Urothelium cell line (cell line): ENCODE data around the gene TSPAN6.

ENCODE experiments used
- DNase-seq: peaks from one replicate; pipeline ENCODE4 v3.0.0; 2011; ENCODE audit warnings: low spot score, mixed read lengths
- FAIRE-seq: peaks from 2 replicates; lab custom pipeline; 2011; peaks lifted over from hg19 to GRCh38; lab: Jason Lieb, UNC

The TSPAN6 gene

GRCh38 chrX:100591256-100592051, 45.2 kb downstream of the TSPAN6 start:
- DNase-seq: no peak
- FAIRE-seq: no peak

GRCh38 chrX:100587861-100588260, 48.7 kb downstream of the TSPAN6 start:
- DNase-seq (no peak), FAIRE-seq (no peak)

- FAIRE-seq (no peak), DNase-seq (no peak)
Measured at GRCh38 chrX:100586747-100587146, 49.9 kb downstream of the TSPAN6 start.

GRCh38 chrX:100584611-100585010, 52.0 kb downstream of the TSPAN6 start, which contains the start of gene TNMD:
Gene TNMD (plus strand): TSS chrX:100584936. CDS start chrX:100585019, 83 bp downstream.
- no peak for DNase-seq
- FAIRE-seq: no peak
